ENCODE measurements around the gene RPL29.

The RPL29 gene

DNA sequence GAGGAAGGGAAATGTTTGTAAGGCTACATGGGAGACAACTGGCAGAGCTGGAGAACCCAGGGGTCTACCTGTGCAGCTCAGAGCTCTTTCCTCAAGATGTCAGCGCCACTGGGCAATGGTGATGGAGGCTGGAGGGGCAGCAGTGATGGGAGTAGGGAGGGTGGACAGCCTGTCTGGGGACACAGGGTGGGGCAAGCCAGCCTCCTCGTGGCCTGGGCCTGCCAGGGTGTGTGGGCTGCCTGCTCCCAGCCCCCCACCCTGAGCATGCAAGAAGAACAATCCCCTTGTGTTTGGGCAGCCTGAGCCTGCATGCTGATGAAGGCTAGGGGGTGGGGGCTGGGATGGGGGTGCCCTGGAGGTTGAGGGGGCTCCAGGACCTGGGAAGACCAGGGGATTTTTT is 29.7 kb downstream of the RPL29 start:
- DNase-seq (ENCODE audit: low read depth), result no peak

DNA sequence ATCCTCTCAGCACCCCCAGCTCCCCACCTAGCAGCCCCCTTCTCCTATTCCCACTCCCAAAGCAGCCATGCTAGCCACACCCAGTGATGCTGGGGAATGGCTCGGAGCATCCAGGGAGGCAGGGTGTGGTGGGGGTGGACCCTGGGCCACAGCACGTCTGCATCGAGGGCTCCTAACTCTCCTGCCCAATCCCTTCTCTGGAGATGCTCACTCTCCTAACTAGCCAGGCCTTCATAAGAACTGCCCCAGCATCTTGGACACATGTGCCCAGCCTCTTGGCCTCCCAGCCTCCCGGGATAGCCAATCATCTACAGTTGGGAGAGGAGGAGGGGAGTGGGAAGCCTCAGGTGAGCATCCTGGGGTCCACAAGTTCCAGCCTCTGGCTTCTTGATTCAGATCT is 31.2 kb downstream of the RPL29 start:
- no peak for DNase-seq (ENCODE audit: low read depth)

GRCh38 chr3:51963951-51964451 is 31.7 kb downstream of the RPL29 start:
- DNase-seq (ENCODE audit: low read depth), result no peak

DNA sequence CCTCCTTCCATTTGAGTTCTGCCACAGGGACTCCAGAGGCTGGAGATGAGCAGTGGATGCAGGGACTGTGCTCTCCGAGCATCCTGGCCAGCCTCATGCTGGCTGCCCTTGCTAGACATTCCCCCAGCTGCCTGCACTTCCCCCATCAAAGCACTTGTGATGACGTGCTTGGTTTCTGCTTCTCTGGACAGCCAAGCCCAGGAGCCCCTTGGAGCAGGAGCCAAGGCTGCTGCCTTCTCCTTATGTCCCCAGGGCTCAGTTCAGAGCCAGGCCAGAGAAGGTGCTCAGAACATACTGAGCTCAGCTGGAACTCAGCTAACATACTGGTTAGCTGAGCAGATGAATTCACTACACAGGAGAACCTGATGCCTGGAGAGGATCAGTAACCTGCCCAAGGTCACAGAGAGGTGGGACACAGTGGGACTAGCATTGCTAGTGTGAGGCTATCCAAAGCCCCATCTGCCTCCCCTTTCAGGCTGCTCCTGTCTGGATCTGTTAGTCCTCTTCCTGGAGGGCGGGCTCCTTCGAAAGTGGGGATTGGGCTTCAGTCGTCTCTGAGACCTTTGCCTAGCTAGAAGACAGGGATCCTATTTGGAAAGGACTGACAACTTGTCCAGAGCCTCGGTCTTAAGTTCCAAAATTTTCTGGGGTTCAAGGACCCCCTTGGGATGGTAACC is 32.7 kb downstream of the RPL29 start:
- no peak for DNase-seq (ENCODE audit: low read depth)

DNA sequence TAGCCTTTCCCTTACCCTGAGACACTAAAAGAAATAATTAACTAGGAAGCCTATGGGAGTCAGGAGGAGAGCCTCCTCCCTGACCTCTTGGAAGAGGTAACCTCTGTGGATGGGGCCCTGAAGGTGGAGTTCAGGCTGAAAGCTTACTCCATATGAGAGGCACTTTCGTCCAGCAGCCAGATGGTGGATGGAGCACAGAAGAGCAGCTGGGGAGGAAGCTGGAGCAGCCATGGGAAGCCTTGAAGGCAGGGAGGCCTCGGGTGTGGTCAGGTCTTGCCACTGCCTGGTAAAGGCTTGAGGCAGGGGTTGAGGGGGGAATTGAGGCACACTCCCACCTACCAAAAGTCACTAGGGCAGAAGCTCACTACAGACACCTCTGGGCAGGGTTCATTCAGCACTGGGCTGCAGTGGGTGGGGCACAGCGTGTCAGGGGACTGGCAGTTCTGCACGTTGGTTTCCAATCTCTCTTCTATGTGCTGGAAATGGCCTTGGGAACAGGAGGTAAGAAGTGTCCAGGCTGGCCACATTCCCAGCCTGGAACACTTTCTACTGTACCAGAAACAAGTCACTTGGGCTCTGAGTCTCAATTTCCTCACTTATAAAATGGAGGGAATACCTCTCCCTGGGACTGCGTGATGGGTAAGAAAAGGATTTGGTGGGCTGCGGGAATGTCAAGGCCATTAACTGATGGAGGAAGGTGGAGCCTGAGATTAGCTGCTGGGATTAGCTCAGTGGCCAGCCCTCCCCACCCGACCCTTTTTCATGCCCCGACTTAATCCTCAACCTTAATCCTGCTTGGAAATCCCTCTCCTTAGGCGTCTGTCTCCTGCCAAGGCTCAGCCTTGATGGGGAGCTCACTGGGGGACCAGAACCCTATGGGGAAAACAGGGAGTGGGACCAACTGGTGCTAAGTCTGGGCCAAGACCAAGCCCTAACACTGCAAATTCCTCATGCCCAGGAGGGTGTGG is 33.8 kb downstream of the RPL29 start:
- DNase-seq (ENCODE audit: low read depth), result no peak

DNA sequence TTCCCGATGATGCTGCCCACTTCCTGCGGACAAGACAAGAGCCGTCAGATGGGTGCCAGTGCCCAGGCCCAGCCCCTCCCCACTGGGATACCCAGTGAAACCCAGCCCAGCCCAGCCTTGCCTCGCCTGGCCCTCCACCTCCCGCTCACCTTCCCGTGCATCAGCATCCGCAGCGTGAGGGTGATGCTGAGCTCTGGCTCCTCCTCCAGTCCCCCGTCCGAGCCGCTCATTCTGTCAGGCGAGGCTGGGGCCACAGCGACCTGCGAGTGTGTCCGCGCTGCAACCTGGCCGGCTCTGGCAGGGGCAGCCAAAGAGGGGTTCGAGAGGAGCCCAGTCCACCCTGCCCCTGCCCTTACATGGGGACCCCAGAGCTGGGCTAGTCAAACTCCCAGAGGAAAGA is 34.7 kb downstream of the RPL29 start:
- DNase-seq (ENCODE audit: low read depth), result no peak

DNA sequence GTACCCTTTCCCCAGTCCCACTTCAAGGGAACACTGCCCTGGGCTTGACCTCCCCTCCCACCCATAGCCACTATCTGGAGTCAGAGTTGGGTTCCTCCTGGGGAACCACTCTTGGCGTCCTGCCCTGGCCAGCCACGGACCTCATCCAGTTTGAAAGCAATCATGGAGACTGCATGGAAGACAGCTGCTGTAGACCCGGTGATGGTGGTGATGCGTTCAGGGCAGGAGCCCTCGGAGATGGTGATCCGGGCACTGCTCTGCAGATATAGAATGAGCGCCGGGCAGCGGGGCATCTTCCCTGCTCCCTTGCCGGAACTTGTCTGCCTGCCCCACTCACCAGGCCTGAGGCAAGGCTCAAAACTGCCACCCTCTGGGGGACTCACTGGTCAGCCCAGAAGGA is 35.3 kb downstream of the RPL29 start:
- no peak for DNase-seq (ENCODE audit: low read depth)

GRCh38 chr3:51959651-51960050 is 36.0 kb downstream of the RPL29 start:
- no peak for DNase-seq (ENCODE audit: low read depth)

DNA sequence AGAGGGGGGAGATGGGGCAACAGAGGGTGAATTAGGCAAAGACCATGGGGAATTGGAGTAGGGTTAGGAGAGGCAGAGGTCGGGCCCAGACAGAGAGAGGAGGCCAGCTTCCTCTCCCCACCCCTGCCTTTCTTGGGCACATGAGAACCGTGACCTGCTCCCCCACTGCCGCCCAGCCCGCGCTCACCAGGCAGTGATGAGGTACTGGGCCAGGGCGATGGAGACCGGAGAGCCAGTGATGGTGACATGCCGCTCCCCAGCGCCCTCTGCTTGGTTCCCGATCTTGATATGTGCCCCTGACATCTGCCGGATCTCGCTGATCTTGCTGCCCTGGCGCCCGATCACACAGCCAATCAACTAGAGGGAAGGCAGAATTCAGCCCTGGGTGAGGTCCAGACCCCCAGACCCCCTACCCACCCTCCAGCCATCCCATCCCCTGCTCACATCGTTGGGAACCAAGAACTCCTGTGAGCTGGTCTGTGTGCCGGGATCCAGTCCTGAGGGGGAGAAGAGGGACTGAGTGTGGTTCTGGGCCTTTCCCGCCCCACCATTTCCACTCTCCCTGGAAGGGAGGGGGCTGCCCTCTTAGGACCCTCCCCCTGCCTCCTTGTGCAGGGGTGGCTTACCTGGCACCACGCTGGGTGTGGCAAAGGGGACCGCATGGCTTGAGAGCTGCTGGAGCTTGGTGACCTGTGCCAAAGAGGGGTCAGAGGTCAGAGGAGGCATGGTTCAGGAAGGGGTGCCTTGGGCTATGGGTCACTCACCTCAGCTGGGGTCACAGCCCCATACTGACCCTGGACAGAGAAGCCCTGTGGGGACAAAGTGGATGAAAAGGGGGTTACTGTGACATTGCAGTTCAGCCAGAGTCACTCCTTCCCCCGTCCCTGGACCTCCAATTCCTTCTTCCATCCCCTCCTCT is 36.8 kb downstream of the RPL29 start:
- no peak for DNase-seq (ENCODE audit: low read depth)

- DNase-seq (ENCODE audit: low read depth), result no peak
Observed at GRCh38 chr3:51957520-51958205, 38.0 kb downstream of the RPL29 start.

GRCh38 chr3:51955893-51956770 is 39.6 kb downstream of the RPL29 start:
- DNase-seq (ENCODE audit: low read depth), result no peak

DNA sequence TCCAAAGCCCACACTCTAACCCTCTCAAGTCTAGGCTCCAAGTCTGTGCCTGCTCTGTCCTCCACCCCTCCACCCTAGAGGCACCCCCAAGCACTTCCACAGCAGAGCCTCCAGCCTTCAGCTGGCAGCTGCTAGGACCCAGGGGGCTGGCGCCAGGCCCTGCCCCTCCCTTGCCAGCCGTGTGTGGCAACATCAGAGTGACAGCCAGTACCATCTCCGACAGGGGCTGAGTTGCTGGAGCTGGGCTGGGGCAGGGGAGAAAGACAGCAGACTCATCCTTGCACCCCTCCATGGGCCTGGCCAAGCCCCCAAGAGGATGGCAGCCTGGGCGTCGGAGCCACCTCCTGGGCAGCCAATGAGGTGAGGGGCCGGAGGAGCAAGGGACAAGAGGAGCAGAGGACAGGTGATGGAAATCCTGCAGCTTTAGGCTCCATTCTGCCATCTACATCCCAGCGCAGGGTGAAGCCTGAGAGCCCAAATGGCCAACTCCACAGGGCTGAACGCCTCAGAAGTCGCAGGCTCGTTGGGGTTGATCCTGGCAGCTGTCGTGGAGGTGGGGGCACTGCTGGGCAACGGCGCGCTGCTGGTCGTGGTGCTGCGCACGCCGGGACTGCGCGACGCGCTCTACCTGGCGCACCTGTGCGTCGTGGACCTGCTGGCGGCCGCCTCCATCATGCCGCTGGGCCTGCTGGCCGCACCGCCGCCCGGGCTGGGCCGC is 40.4 kb downstream of the RPL29 start, which contains the start of gene GPR62:
Gene GPR62 (plus strand): TSS at position 207 of the 718 bp plus-strand sequence. CDS start 272 bp downstream, at position 479.
- DNase-seq (ENCODE audit: low read depth), result no peak

DNA sequence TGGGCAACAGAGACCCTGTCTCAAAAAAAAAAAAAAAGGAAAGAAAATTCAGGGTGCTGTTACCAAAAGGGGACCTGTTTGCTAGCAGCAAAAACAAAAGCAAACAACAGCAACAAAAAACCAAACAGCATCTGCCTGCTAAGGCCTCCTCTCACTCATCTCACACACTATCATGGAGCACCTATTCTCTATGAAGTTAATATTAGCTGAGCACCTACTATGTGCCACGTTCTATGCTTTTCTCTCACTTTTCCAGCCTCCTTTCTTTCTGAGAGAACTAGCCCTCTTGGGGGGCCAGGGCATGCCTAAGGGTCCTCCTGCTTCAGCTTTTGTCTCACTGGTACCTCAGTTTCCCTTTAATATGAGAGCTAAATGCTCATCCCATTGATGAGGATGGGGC is 41.0 kb downstream of the RPL29 start:
- DNase-seq (ENCODE audit: low read depth), result no peak

DNA sequence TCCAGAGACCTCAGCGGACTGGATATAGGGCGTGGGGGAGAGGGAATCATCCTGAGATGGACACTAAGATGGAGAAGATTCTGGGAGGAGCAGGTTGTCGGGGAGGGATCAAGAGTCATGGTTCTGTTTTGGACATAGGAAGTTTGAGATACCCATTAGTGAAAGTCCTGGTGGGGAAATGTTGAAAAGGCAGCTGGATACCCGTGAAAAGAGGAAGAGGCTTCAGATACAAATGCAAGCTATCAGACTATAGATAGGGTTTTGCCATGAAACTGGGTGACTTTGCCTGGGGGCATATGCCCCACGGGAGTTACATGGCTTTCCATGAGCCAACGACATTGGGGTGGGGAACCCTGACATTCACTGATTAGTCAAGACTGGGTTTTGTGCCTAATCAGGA is 41.6 kb downstream of the RPL29 start:
- DNase-seq (ENCODE audit: low read depth), result no peak

GRCh38 chr3:51953445-51953844 is 42.2 kb downstream of the RPL29 start:
- no peak for DNase-seq (ENCODE audit: low read depth)

DNA sequence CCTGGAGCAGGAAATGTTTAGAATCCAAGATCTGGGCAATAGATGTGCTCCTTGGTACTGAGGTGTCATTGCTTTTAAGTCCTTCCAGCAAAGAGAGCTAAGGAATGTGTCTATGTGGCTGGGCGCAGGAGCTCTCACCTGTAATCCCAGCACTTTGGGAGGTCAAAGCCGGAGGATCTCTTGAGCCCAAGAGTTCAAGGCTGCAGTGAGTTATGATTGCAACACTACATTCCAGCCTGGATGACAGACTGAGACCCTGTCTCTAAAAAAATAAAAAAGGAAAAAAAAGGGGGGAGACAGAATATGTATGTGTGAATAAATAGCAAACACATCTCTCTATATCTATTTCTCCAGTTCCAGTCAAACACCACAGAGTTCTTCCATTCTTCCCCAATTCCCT is 44.8 kb downstream of the RPL29 start:
- no peak for DNase-seq (ENCODE audit: low read depth)

DNA sequence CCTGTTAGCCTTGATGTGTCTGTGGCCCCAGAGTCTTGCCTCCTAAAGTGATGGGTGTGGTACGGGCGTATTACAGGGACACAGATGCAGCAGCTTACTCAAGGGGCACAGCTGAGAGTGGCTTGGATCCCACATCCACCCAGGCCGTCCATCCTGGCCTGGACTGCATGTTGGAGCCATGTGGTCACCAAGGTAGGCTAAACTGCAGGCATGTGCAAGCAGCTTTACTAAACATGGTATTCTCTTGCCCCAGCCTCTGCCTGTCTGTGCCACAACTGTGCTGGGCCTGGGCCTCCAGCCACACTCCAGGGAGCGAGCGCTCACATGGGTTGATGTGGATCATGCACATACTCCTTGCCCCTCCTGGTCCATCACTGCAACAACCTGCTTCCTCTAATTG is 46.6 kb downstream of the RPL29 start:
- no peak for DNase-seq (ENCODE audit: low read depth)

DNA sequence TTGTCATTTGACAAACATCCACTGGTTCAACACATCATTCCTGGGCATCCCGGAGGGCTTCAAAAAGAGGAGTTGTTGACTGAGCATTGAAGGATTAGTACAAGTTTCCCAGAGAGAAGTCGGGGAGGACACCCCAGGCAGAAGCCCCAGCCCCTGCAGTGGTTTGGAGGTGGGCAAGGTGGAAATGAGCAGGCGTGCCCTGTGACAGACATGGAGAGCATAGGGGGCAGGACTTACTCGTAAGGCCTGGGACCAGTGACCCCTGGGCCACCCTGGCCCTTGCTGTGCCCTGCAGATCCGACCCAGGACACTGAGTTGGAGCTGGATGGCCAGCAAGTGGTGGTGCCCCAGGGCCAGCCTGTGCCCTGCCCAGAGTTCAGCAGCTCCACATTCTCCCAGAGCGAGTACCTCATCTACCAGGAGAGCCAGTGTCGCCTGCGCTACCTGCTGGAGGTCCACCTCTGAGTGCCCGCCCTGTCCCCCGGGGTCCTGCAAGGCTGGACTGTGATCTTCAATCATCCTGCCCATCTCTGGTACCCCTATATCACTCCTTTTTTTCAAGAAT is 47.6 kb downstream of the RPL29 start:
- no peak for DNase-seq (ENCODE audit: low read depth)

- DNase-seq (ENCODE audit: low read depth), result no peak
Observed at GRCh38 chr3:51947215-51947900, 48.3 kb downstream of the RPL29 start.

Measured in T follicular helper cell (primary cell).